ENCODE data around the gene LDLRAD3. TPM values are rescaled to one million over a fixed set of nuclear protein-coding genes. Genes with fewer than 3 reads are reported as not detected.
"Not testable (repeated sequence)": the region's sequence is repeated elsewhere in the genome, so short reads cannot be mapped to it uniquely, and the experiment has no call there.

Gene LDLRAD3
- polyA plus RNA-seq, 4 donors = 21.3 to 27.8 (median 22.4) TPM

GRCh38 chr11:35986947-35987346, 43.1 kb downstream of the LDLRAD3 start:
- DNase-seq (ENCODE audit: low read depth in 4 of 4, low spot score in 3 of 4) = no peak

GRCh38 chr11:35990170-35990569, 46.3 kb downstream of the LDLRAD3 start:
- DNase-seq (ENCODE audit: low read depth in 4 of 4, low spot score in 3 of 4) = no peak

GRCh38 chr11:35990816-35991215, 47.0 kb downstream of the LDLRAD3 start:
- no peak for DNase-seq (ENCODE audit: low read depth in 4 of 4, low spot score in 3 of 4)

- DNase-seq (ENCODE audit: low read depth in 4 of 4, low spot score in 3 of 4) = no peak
These were observed 48.7 kb downstream of the LDLRAD3 start for GRCh38 chr11:35992548-35992947.

- DNase-seq (ENCODE audit: low read depth in 4 of 4, low spot score in 3 of 4) = no peak
These were observed 50.6 kb downstream of the LDLRAD3 start for GRCh38 chr11:35994421-35994820.

- DNase-seq (ENCODE audit: low read depth in 4 of 4, low spot score in 3 of 4) = no peak
These were observed 51.9 kb downstream of the LDLRAD3 start for GRCh38 chr11:35995681-35996271.

- DNase-seq (ENCODE audit: low read depth in 4 of 4, low spot score in 3 of 4) = no peak
These were observed 54.1 kb downstream of the LDLRAD3 start for GRCh38 chr11:35997902-35998520.

- DNase-seq (ENCODE audit: low read depth in 4 of 4, low spot score in 3 of 4) = no peak
These were observed 54.8 kb downstream of the LDLRAD3 start for GRCh38 chr11:35998634-35999033.

- no peak for DNase-seq (ENCODE audit: low read depth in 4 of 4, low spot score in 3 of 4)
These were observed 56.8 kb downstream of the LDLRAD3 start for GRCh38 chr11:36000616-36001190.

- DNase-seq (ENCODE audit: low read depth in 4 of 4, low spot score in 3 of 4) = no peak
These were observed 58.3 kb downstream of the LDLRAD3 start for GRCh38 chr11:36002196-36002595.

GRCh38 chr11:36002796-36003195, 58.9 kb downstream of the LDLRAD3 start:
- no peak for DNase-seq (ENCODE audit: low read depth in 4 of 4, low spot score in 3 of 4)

GRCh38 chr11:36006556-36006955, 62.7 kb downstream of the LDLRAD3 start:
- no peak for DNase-seq (ENCODE audit: low read depth in 4 of 4, low spot score in 3 of 4)

GRCh38 chr11:36007127-36007655, 63.3 kb downstream of the LDLRAD3 start:
- no peak for DNase-seq (ENCODE audit: low read depth in 4 of 4, low spot score in 3 of 4)

GRCh38 chr11:36008584-36008983, 64.7 kb downstream of the LDLRAD3 start:
- DNase-seq (ENCODE audit: low read depth in 4 of 4, low spot score in 3 of 4) = no peak

GRCh38 chr11:36009473-36009872, 65.6 kb downstream of the LDLRAD3 start:
- DNase-seq (ENCODE audit: low read depth in 4 of 4, low spot score in 3 of 4) = no peak

GRCh38 chr11:36010010-36010740, 66.3 kb downstream of the LDLRAD3 start:
- no peak for DNase-seq (ENCODE audit: low read depth in 4 of 4, low spot score in 3 of 4)

GRCh38 chr11:36011574-36011973, 67.7 kb downstream of the LDLRAD3 start:
- no peak for DNase-seq (ENCODE audit: low read depth in 4 of 4, low spot score in 3 of 4)

- DNase-seq (ENCODE audit: low read depth in 4 of 4, low spot score in 3 of 4) = no peak
These were observed 68.6 kb downstream of the LDLRAD3 start for GRCh38 chr11:36012455-36012854.

- DNase-seq (ENCODE audit: low read depth in 4 of 4, low spot score in 3 of 4) = no peak
These were observed 69.1 kb downstream of the LDLRAD3 start for GRCh38 chr11:36012979-36013378.

GRCh38 chr11:36013446-36013845, 69.6 kb downstream of the LDLRAD3 start:
- not testable (repeated sequence) for DNase-seq (ENCODE audit: low read depth in 4 of 4, low spot score in 3 of 4)

Data from left renal pelvis (tissue), 4 donors.